Measurements from ENCODE around the gene LCE3C. TPM values are rescaled to one million over a fixed set of nuclear protein-coding genes. Genes with fewer than 3 reads are reported as not detected.

Gene LCE3C
- total RNA-seq, 1 donor from 2014 or later = not detected

GRCh38 chr1:152640351-152640750 is 40.3 kb downstream of the LCE3C start:
- no peak overlapping the region for H3K4me3 Mint-ChIP-seq
- H3K27ac Mint-ChIP-seq (ENCODE audit: unreplicated experiment) = no peak overlapping the region
- no peak for DNase-seq (ENCODE audit: low read depth, low spot score)
- H3K4me1 Mint-ChIP-seq = no peaks in the 10 kb centered on the region
- no peaks in the 10 kb centered on the region for H3K27me3 Mint-ChIP-seq (ENCODE audit: low read depth)
- peaks cover 21% of the 10 kb centered on the region for H3K9me3 Mint-ChIP-seq
- peaks cover 5% of the 10 kb centered on the region for H3K36me3 Mint-ChIP-seq (ENCODE audit: low read depth)
- TF ChIP-seq CTCF (conservative IDR thresholded peaks at IDR 0.05) = no peak

- H3K27me3 Mint-ChIP-seq (ENCODE audit: low read depth) = no peaks in the 10 kb centered on the region
- H3K9me3 Mint-ChIP-seq = peaks cover 20% of the 10 kb centered on the region
- no peak for DNase-seq (ENCODE audit: low read depth, low spot score)
- no peak overlapping the region for H3K27ac Mint-ChIP-seq (ENCODE audit: unreplicated experiment)
- no peak overlapping the region for H3K4me3 Mint-ChIP-seq
- H3K4me1 Mint-ChIP-seq = no peaks in the 10 kb centered on the region
- H3K36me3 Mint-ChIP-seq (ENCODE audit: low read depth) = peaks cover 5% of the 10 kb centered on the region
- TF ChIP-seq CTCF (conservative IDR thresholded peaks at IDR 0.05) = no peak
Observed at GRCh38 chr1:152643945-152644344, 43.9 kb downstream of the LCE3C start.

- H3K27me3 Mint-ChIP-seq (ENCODE audit: low read depth) = no peaks in the 10 kb centered on the region
- H3K9me3 Mint-ChIP-seq = peaks cover 20% of the 10 kb centered on the region
- no peaks in the 10 kb centered on the region for H3K4me1 Mint-ChIP-seq
- peaks cover 5% of the 10 kb centered on the region for H3K36me3 Mint-ChIP-seq (ENCODE audit: low read depth)
- no peak for DNase-seq (ENCODE audit: low read depth, low spot score)
- no peak for TF ChIP-seq CTCF (conservative IDR thresholded peaks at IDR 0.05)
- no peak overlapping the region for H3K27ac Mint-ChIP-seq (ENCODE audit: unreplicated experiment)
- H3K4me3 Mint-ChIP-seq = no peak overlapping the region
Observed at GRCh38 chr1:152645146-152645545, 45.1 kb downstream of the LCE3C start.

GRCh38 chr1:152646656-152647055 is 46.6 kb downstream of the LCE3C start:
- no peak overlapping the region for H3K4me3 Mint-ChIP-seq
- no peak overlapping the region for H3K27ac Mint-ChIP-seq (ENCODE audit: unreplicated experiment)
- H3K36me3 Mint-ChIP-seq (ENCODE audit: low read depth) = peaks cover 5% of the 10 kb centered on the region
- no peaks in the 10 kb centered on the region for H3K27me3 Mint-ChIP-seq (ENCODE audit: low read depth)
- no peak for DNase-seq (ENCODE audit: low read depth, low spot score)
- H3K9me3 Mint-ChIP-seq = peaks cover 17% of the 10 kb centered on the region
- no peak for TF ChIP-seq CTCF (conservative IDR thresholded peaks at IDR 0.05)
- no peaks in the 10 kb centered on the region for H3K4me1 Mint-ChIP-seq

Other genes with a start within 250 kb of the LCE3C start
- gene FLG2, start 240.2 kb upstream of the LCE3C start, total RNA-seq = not detected in 2 replicates
- not detected in 2 replicates for gene CRNN, start 186.0 kb upstream of the LCE3C start, total RNA-seq
- gene LCE5A, start 89.4 kb upstream of the LCE3C start, total RNA-seq = not detected in 2 replicates
- not detected in 2 replicates for gene CRCT1, start 85.8 kb upstream of the LCE3C start, total RNA-seq
- not detected in 2 replicates for gene LCE3E, start 33.5 kb upstream of the LCE3C start, total RNA-seq
- not detected in 2 replicates for gene LCE3D, start 19.7 kb upstream of the LCE3C start, total RNA-seq
- gene LCE3B, start 13.6 kb downstream of the LCE3C start, total RNA-seq = not detected in 2 replicates
- not detected in 2 replicates for gene LCE3A, start 22.9 kb downstream of the LCE3C start, total RNA-seq
- gene LCE2D, start 63.1 kb downstream of the LCE3C start, total RNA-seq = not detected in 2 replicates
- not detected in 2 replicates for gene LCE2C, start 75.0 kb downstream of the LCE3C start, total RNA-seq
- not detected in 2 replicates for gene LCE2B, start 85.9 kb downstream of the LCE3C start, total RNA-seq
- not detected in 2 replicates for gene LCE2A, start 98.1 kb downstream of the LCE3C start, total RNA-seq
- not detected in 2 replicates for gene LCE4A, start 107.9 kb downstream of the LCE3C start, total RNA-seq
- not detected in 2 replicates for gene KPRP, start 157.8 kb downstream of the LCE3C start, total RNA-seq
- not detected in 2 replicates for gene LCE1F, start 174.9 kb downstream of the LCE3C start, total RNA-seq
- gene LCE1E, start 186.0 kb downstream of the LCE3C start, total RNA-seq = not detected in 2 replicates
- gene LCE1D, start 196.5 kb downstream of the LCE3C start, total RNA-seq = not detected in 2 replicates
- not detected in 2 replicates for gene LCE1C, start 206.4 kb downstream of the LCE3C start, total RNA-seq
- gene LCE1B, start 211.7 kb downstream of the LCE3C start, total RNA-seq = not detected in 2 replicates
- not detected in 2 replicates for gene LCE1A, start 227.2 kb downstream of the LCE3C start, total RNA-seq
- not detected in 2 replicates for gene LCE6A, start 242.6 kb downstream of the LCE3C start, total RNA-seq

All from neural crest cell (in vitro differentiated cells).